ENCODE data around the gene ZNF91.
"Not testable (repeated sequence)": the region's sequence is repeated elsewhere in the genome, so short reads cannot be mapped to it uniquely, and the experiment has no call there.

The ZNF91 gene

GRCh38 chr19:23315286-23315685, 80.0 kb downstream of the ZNF91 start:
- DNase-seq = no peak

GRCh38 chr19:23314505-23315251, 80.6 kb downstream of the ZNF91 start:
- no peak for DNase-seq

GRCh38 chr19:23313196-23313595, 82.1 kb downstream of the ZNF91 start:
- no peak for DNase-seq

GRCh38 chr19:23312515-23312914, 82.8 kb downstream of the ZNF91 start:
- DNase-seq = no peak

- no peak for DNase-seq
These were observed 83.7 kb downstream of the ZNF91 start for GRCh38 chr19:23311551-23311950.

GRCh38 chr19:23310729-23311211, 84.5 kb downstream of the ZNF91 start:
- no peak for DNase-seq

GRCh38 chr19:23309926-23310325, 85.3 kb downstream of the ZNF91 start:
- no peak for DNase-seq

GRCh38 chr19:23305555-23305954, 89.7 kb downstream of the ZNF91 start:
- DNase-seq = no peak

GRCh38 chr19:23304238-23304637, 91.0 kb downstream of the ZNF91 start:
- DNase-seq = no peak

GRCh38 chr19:23294141-23294540, 101.1 kb downstream of the ZNF91 start:
- no peak for DNase-seq

- DNase-seq = not testable (repeated sequence)
These were observed 105.3 kb downstream of the ZNF91 start for GRCh38 chr19:23289966-23290365.

Data from fibroblast of skin of abdomen (primary cell).